MM.1S (cell line): ENCODE measurements around the gene STK17B.

ENCODE experiments used
- DNase-seq: peaks from one replicate; pipeline ENCODE4 v3.0.0-alpha.2; 2015
- H2AFZ ChIP-seq: fragments of 300-600 bp; sonication (generic); 2 replicates; pipeline ENCODE4 v1.6.0; 2016; ENCODE audit warnings: antibody characterized with exemption, low read length
- H3F3A ChIP-seq: fragments of 300-600 bp; sonication (generic); 2 replicates; pipeline ENCODE4 v1.6.1; 2016; ENCODE audit warnings: mild to moderate bottlenecking, antibody characterized with exemption, low read length, moderate library complexity, mixed read lengths; ENCODE audit not compliant: insufficient read depth
- H3K27ac ChIP-seq: fragments of 300-600 bp; sonication (generic); 2 replicates; pipeline ENCODE4 v1.5.1; 2016; ENCODE audit warnings: mild to moderate bottlenecking, low read length
- H3K27me3 ChIP-seq: fragments of 300-600 bp; sonication (generic); replicated peaks from 2 replicates; pipeline ENCODE4 v1.6.0; 2016; ENCODE audit warnings: low read length; ENCODE audit not compliant: insufficient read depth
- H3K36me3 ChIP-seq: fragments of 300-600 bp; sonication (generic); replicated peaks from 2 replicates; pipeline ENCODE4 v1.6.1; 2016; ENCODE audit warnings: mild to moderate bottlenecking, low read length, mixed read lengths; ENCODE audit not compliant: insufficient read depth
- H3K4me1 ChIP-seq: fragments of 300-600 bp; sonication (generic); 2 replicates; pipeline ENCODE4 v1.6.1; 2016; ENCODE audit warnings: low read length, mixed read lengths
- H3K4me2 ChIP-seq: fragments of 300-600 bp; sonication (generic); 2 replicates; pipeline ENCODE4 v1.6.0; 2016; ENCODE audit warnings: low read depth, low read length
- H3K4me3 ChIP-seq: fragments of 300-600 bp; sonication (generic); 2 replicates; pipeline ENCODE4 v1.5.1; 2016; ENCODE audit warnings: low read length, mixed read lengths
- H3K79me2 ChIP-seq: fragments of 300-600 bp; sonication (generic); 2 replicates; pipeline ENCODE4 v1.6.1; 2016; ENCODE audit warnings: mixed run types, low read length, mixed read lengths
- H3K9ac ChIP-seq: fragments of 300-600 bp; sonication (generic); 2 replicates; pipeline ENCODE4 v1.6.1; 2016; ENCODE audit warnings: low read length, mixed read lengths
- H3K9me2 ChIP-seq: fragments of 300-600 bp; sonication (generic); replicated peaks from 2 replicates; pipeline ENCODE4 v1.6.1; 2016; ENCODE audit warnings: mild to moderate bottlenecking, low read length, mixed read lengths; ENCODE audit not compliant: insufficient read depth
- H3K9me3 ChIP-seq: fragments of 300-600 bp; sonication (generic); replicated peaks from 2 replicates; pipeline ENCODE4 v1.6.1; 2016; ENCODE audit warnings: mild to moderate bottlenecking, low read length, mixed read lengths; ENCODE audit not compliant: insufficient read depth
- H4K20me1 ChIP-seq: fragments of 300-600 bp; sonication (generic); 2 replicates; pipeline ENCODE4 v1.6.1; 2016; ENCODE audit warnings: mild to moderate bottlenecking, low read length, moderate library complexity, mixed read lengths; ENCODE audit not compliant: insufficient read depth
- CTCF ChIP-seq: fragments of 300-600 bp; sonication (generic); IDR thresholded peaks from 2 replicates; pipeline ENCODE4 v1.5.1; 2016; ENCODE audit warnings: antibody characterized with exemption, low read length, mixed read lengths
- EZH2 ChIP-seq: fragments of 300-600 bp; sonication (generic); optimal IDR thresholded peaks from 2 replicates; pipeline ENCODE3; 2017; ENCODE audit warnings: low read depth, mild to moderate bottlenecking, antibody characterized with exemption, low read length, mixed read lengths
- EZH2phosphoT487 ChIP-seq: fragments of 300-600 bp; sonication (generic); IDR thresholded peaks from 2 replicates; pipeline ENCODE4 v1.6.1; 2018; ENCODE audit warnings: antibody characterized with exemption, low read length

STK17B gene

GRCh38 chr2:196182439-196183171 lies 11.2 kb upstream of the STK17B start:
- peak overlapping the region; percentile 76 for H3K4me2 ChIP-seq

GRCh38 chr2:196181484-196181883 lies 10.1 kb upstream of the STK17B start:
- Histone ChIP-seq H3K9me3 (no peaks in the 10 kb centered on the region), H3K27ac (peak overlapping the region; percentile 75; the same call in 1 of the 2 replicates), H3K27me3 (no peaks in the 10 kb centered on the region), H2AFZ (no peak overlapping the region), H3K4me3 (no peak overlapping the region), H3K36me3 (no peaks in the 10 kb centered on the region), H3F3A (peaks cover 57% of the 10 kb centered on the region), H3K9ac (no peak overlapping the region), H3K79me2 (peaks cover 16% of the 10 kb centered on the region; the same call in 1 of the 2 replicates), H3K9me2 (no peaks in the 10 kb centered on the region), H3K4me1 (peaks cover 69% of the 10 kb centered on the region), H4K20me1 (no peaks in the 10 kb centered on the region), H3K4me2 (0 out of 2 replicates have a peak overlapping the region, but pooled peaks have one; percentile 76)
- TF ChIP-seq CTCF (no peak), EZH2phosphoT487 (no peak), EZH2 (no peak)
- DNase-seq = no peak

More at GRCh38 chr2:196182439-196183171, 11.2 kb upstream of the STK17B start:
- H3K27me3 ChIP-seq = no peaks in the 10 kb centered on the region
- H3K4me1 ChIP-seq = peaks cover 59% of the 10 kb centered on the region
- peak; percentile 46 for DNase-seq
- H3F3A ChIP-seq = peaks cover 46% of the 10 kb centered on the region
- H3K79me2 ChIP-seq = peaks cover 16% of the 10 kb centered on the region; the same call in 1 of the 2 replicates
- peak overlapping the region; percentile 24 for H3K9ac ChIP-seq
- H2AFZ ChIP-seq = 0 out of 2 replicates have a peak overlapping the region, but pooled peaks have one; percentile 22
- H3K27ac ChIP-seq = peak overlapping the region; percentile 75
- H3K9me3 ChIP-seq = no peaks in the 10 kb centered on the region
- TF ChIP-seq EZH2phosphoT487 (no peak), CTCF (no peak), EZH2 (no peak)
- H3K4me3 ChIP-seq = peak overlapping the region; percentile 34; the same call in 1 of the 2 replicates
- no peaks in the 10 kb centered on the region for H3K36me3 ChIP-seq
- H4K20me1 ChIP-seq = no peaks in the 10 kb centered on the region
- H3K9me2 ChIP-seq = no peaks in the 10 kb centered on the region

GRCh38 chr2:196177124-196177523 lies 5.7 kb upstream of the STK17B start:
- no peaks in the 10 kb centered on the region for H3K36me3 ChIP-seq
- H3K9me2 ChIP-seq = no peaks in the 10 kb centered on the region
- no peaks in the 10 kb centered on the region for H3K9me3 ChIP-seq
- peak overlapping the region; percentile 99 for H3K27ac ChIP-seq
- H2AFZ ChIP-seq = no peak overlapping the region; the same call in 1 of the 2 replicates
- peak overlapping the region; percentile 83 for H3K4me2 ChIP-seq
- H3K9ac ChIP-seq = peak overlapping the region; percentile 74
- H3K4me3 ChIP-seq = peak overlapping the region; percentile 51
- H4K20me1 ChIP-seq = no peaks in the 10 kb centered on the region
- no peak for DNase-seq
- peaks cover 86% of the 10 kb centered on the region for H3K4me1 ChIP-seq
- TF ChIP-seq CTCF (no peak), EZH2 (no peak), EZH2phosphoT487 (no peak)
- H3K27me3 ChIP-seq = no peaks in the 10 kb centered on the region
- H3K79me2 ChIP-seq = peaks cover 52% of the 10 kb centered on the region
- peaks cover 61% of the 10 kb centered on the region for H3F3A ChIP-seq
